Caco-2 (cell line): ENCODE data around the gene MARS1. TPM values are rescaled to one million over a fixed set of nuclear protein-coding genes. Genes with fewer than 3 reads are reported as not detected.
"Not testable (repeated sequence)": the region's sequence is repeated elsewhere in the genome, so short reads cannot be mapped to it uniquely, and the experiment has no call there.

Experiments
- BruUV-seq: library from RNA; stranded (reverse); fragments of 400-500 nt; replicated peaks from 2 replicates; lab custom pipeline; 2021; lab: Mats Ljungman, UMichigan
- CTCF ChIA-PET: fragments of 300-600 bp; sonication (Branson Sonifier 250); formaldehyde crosslinking; loops from one replicate; lab custom pipeline; 2022; ENCODE audit warnings: antibody characterized with exemption; lab: Charles Lee
- POLR2A ChIA-PET: fragments of 300-600 bp; sonication (Branson Sonifier 250); formaldehyde crosslinking; loops from one replicate; lab custom pipeline; 2022; ENCODE audit warnings: antibody characterized with exemption; lab: Charles Lee
- DNase-seq, 2 experiments: peaks; one replicate each; pipeline versions ENCODE4 v3.0.0 to v3.0.0-alpha.2; 2020 to 2022
- H3K27me3 ChIP-seq: replicated peaks from 2 replicates; pipeline ENCODE4 v1.6.0; 2011; ENCODE audit warnings: low read length; ENCODE audit not compliant: control insufficient read depth, insufficient read depth
- H3K36me3 ChIP-seq: 2 replicates; pipeline ENCODE4 v1.5.1; 2011; ENCODE audit warnings: low read length; ENCODE audit not compliant: control insufficient read depth, insufficient read depth
- H3K4me1 ChIP-seq: fragments of 250-450 bp; sonication (Bioruptor Pico); 2 replicates; pipeline ENCODE4 v1.5.1; 2020; ENCODE audit warnings: mild to moderate bottlenecking
- H3K4me3 ChIP-seq: 2 replicates; pipeline ENCODE4 v1.5.1; 2011; ENCODE audit warnings: low read depth, mild to moderate bottlenecking, control low read depth, low read length
- H3K9me3 ChIP-seq: fragments of 250-450 bp; sonication (Bioruptor Pico); 2 replicates; pipeline ENCODE4 v1.5.1; 2020; ENCODE audit warnings: mild to moderate bottlenecking, moderate library complexity
- H3K27ac Mint-ChIP-seq: one replicate; pipeline ENCODE4 v1.8.0; 2022; ENCODE audit warnings: mixed read lengths; ENCODE audit not compliant: unreplicated experiment
- H3K27me3 Mint-ChIP-seq: one replicate; pipeline ENCODE4 v1.8.0; 2022; ENCODE audit warnings: mixed read lengths; ENCODE audit not compliant: insufficient read depth, unreplicated experiment
- H3K36me3 Mint-ChIP-seq: one replicate; pipeline ENCODE4 v1.8.0; 2022; ENCODE audit warnings: mild to moderate bottlenecking, mixed read lengths; ENCODE audit not compliant: insufficient read depth, unreplicated experiment
- H3K4me1 Mint-ChIP-seq: one replicate; pipeline ENCODE4 v1.8.0; 2022; ENCODE audit warnings: low read depth, mixed read lengths; ENCODE audit not compliant: unreplicated experiment
- H3K4me3 Mint-ChIP-seq: one replicate; pipeline ENCODE4 v1.8.0; 2022; ENCODE audit warnings: mild to moderate bottlenecking, moderate library complexity, mixed read lengths; ENCODE audit not compliant: unreplicated experiment
- H3K9me3 Mint-ChIP-seq: one replicate; pipeline ENCODE4 v1.8.0; 2022; ENCODE audit warnings: mixed read lengths; ENCODE audit not compliant: unreplicated experiment
- intact Hi-C: fragments of 100-400 bp; cut with micrococcal nuclease; formaldehyde crosslinking; loops from one replicate; pipeline ENCODE4 v1.10.0; 2022; ENCODE audit not compliant: unreplicated experiment
- total RNA-seq: library from RNA; stranded (reverse); gene quantifications from 2 replicates; pipeline ENCODE4 v1.2.3, GENCODE V29; 2022
- TF ChIP-seq, protein P1 (sequence below), 2 experiments: fragments of 200-600 bp in 1 of 2; IDR thresholded peaks; 1 replicate in 1 of 2; 2 replicates in 1 of 2; pipeline versions ENCODE4 v1.5.1 to v1.8.0; 2011 to 2022; ENCODE audit warnings: antibody characterized with exemption in 1 of 2, control low read depth in 1 of 2, inconsistent platforms in 1 of 2, low read depth in 1 of 2, low read length in 1 of 2, mild to moderate bottlenecking in 1 of 2, moderate library complexity in 1 of 2; ENCODE audit not compliant: insufficient read depth in 1 of 2, severe bottlenecking in 1 of 2, unreplicated experiment in 1 of 2

MARS1 gene
- total RNA-seq, 1 experiment from 2014 or later: 583 TPM

DNA sequence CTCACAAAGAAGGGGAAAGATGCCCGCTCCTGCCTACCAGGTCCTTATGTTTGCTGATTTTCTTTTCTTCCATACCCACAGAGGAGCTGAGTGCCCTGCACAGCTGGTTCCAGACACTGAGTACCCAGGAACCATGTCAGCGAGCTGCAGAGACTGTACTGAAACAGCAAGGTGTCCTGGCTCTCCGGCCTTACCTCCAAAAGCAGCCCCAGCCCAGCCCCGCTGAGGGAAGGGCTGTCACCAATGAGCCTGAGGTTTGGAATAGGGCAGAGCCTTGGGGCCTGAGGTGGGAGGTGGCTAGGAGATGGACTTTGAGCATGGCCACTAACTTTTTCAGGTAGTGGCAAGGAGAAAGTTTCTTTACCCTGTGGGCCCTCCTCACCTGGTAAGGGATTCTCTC lies 2.3 kb downstream of the MARS1 start:
- intact Hi-C loops: no loop called here
- no peaks in the 10 kb centered on the region for H3K27me3 ChIP-seq
- peaks cover 6% of the 10 kb centered on the region for H3K36me3 ChIP-seq
- no TSS peak for BruUV-seq
- H3K27me3 Mint-ChIP-seq: no peaks in the 10 kb centered on the region
- POLR2A ChIA-PET: no interaction called here
- H3K36me3 Mint-ChIP-seq: peaks cover 60% of the 10 kb centered on the region
- 0 out of 2 replicates have a peak, but pooled peaks cover 7% of the 10 kb centered on the region for H3K4me1 ChIP-seq
- peaks cover 15% of the 10 kb centered on the region for H3K4me1 Mint-ChIP-seq
- no peaks in the 10 kb centered on the region for H3K9me3 ChIP-seq
- DNase-seq: no peak
- no peak overlapping the region for H3K27ac Mint-ChIP-seq
- TF ChIP-seq, protein P1, sequence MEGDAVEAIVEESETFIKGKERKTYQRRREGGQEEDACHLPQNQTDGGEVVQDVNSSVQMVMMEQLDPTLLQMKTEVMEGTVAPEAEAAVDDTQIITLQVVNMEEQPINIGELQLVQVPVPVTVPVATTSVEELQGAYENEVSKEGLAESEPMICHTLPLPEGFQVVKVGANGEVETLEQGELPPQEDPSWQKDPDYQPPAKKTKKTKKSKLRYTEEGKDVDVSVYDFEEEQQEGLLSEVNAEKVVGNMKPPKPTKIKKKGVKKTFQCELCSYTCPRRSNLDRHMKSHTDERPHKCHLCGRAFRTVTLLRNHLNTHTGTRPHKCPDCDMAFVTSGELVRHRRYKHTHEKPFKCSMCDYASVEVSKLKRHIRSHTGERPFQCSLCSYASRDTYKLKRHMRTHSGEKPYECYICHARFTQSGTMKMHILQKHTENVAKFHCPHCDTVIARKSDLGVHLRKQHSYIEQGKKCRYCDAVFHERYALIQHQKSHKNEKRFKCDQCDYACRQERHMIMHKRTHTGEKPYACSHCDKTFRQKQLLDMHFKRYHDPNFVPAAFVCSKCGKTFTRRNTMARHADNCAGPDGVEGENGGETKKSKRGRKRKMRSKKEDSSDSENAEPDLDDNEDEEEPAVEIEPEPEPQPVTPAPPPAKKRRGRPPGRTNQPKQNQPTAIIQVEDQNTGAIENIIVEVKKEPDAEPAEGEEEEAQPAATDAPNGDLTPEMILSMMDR (IDR thresholded peaks at IDR 0.05; ENCODE audit: insufficient read depth in 1 of 2, low read depth in 1 of 2, low read length in 1 of 2, severe bottlenecking in 1 of 2, unreplicated experiment in 1 of 2): no peak
- H3K4me3 ChIP-seq: no peak overlapping the region
- H3K9me3 Mint-ChIP-seq: no peaks in the 10 kb centered on the region
- CTCF ChIA-PET: interaction anchor here (1.0 kb wide), 1 partner anchor 183 kb away, joined by 3 read pairs; no protein-coding TSS in a partner anchor
- no peak overlapping the region for H3K4me3 Mint-ChIP-seq

DNA sequence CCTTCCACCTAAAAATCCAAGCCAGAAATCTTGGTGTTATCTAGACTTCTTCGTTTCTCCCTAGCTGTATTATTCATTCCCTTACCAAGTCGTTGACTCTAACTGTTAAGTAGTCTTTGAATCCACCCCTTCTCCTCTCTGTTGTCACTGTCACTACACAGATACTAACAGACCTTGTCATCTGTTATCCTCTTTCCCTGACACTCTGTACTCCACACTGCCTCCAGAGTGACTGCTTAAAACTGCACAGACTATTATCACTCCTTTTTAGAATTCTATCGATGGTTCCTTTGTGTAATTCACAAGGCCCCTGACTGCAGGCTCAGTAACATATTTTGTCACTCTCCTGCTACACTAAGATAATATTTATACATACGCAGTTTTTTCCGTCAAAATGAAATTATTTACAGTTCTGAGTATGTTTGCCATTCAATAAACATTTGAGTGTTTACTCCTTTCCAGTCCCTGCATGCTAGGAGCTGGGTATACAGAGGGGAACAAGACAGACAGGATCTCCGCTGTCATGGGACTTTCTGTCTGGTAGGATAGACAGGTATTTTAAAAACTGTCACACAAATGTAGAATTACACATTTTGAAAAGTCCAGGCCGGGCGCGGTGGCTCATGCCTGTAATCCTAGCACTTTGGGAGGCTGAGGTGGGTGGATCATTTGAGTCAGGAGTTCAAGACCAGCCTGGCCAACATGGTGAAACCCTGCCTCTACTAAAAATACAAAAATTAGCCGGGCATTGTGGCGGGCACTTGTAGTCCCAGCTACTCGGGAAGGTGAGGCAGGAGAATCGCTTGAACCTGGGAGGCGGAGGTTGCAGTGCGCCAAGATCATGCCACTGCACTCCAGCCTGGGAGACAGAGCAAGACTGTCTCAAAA lies 3.8 kb downstream of the MARS1 start:
- CTCF ChIA-PET: no interaction called here
- no peaks in the 10 kb centered on the region for H3K27me3 Mint-ChIP-seq
- H3K4me3 Mint-ChIP-seq: peak overlapping the region; percentile 17
- DNase-seq: no peak
- H3K4me1 ChIP-seq: 0 out of 2 replicates have a peak, but pooled peaks cover 7% of the 10 kb centered on the region
- BruUV-seq: no TSS peak
- no peaks in the 10 kb centered on the region for H3K9me3 ChIP-seq
- intact Hi-C loops: no loop called here
- TF ChIP-seq, protein P1 (IDR thresholded peaks at IDR 0.05; ENCODE audit: insufficient read depth in 1 of 2, low read depth in 1 of 2, low read length in 1 of 2, severe bottlenecking in 1 of 2, unreplicated experiment in 1 of 2): peak; percentile 16 to 34
- H3K36me3 Mint-ChIP-seq: peaks cover 75% of the 10 kb centered on the region
- H3K9me3 Mint-ChIP-seq: no peaks in the 10 kb centered on the region
- peak overlapping the region; percentile 55 for H3K27ac Mint-ChIP-seq
- peaks cover 15% of the 10 kb centered on the region for H3K4me1 Mint-ChIP-seq
- peaks cover 6% of the 10 kb centered on the region for H3K36me3 ChIP-seq
- no peaks in the 10 kb centered on the region for H3K27me3 ChIP-seq
- H3K4me3 ChIP-seq: no peak overlapping the region
- POLR2A ChIA-PET: no interaction called here

DNA sequence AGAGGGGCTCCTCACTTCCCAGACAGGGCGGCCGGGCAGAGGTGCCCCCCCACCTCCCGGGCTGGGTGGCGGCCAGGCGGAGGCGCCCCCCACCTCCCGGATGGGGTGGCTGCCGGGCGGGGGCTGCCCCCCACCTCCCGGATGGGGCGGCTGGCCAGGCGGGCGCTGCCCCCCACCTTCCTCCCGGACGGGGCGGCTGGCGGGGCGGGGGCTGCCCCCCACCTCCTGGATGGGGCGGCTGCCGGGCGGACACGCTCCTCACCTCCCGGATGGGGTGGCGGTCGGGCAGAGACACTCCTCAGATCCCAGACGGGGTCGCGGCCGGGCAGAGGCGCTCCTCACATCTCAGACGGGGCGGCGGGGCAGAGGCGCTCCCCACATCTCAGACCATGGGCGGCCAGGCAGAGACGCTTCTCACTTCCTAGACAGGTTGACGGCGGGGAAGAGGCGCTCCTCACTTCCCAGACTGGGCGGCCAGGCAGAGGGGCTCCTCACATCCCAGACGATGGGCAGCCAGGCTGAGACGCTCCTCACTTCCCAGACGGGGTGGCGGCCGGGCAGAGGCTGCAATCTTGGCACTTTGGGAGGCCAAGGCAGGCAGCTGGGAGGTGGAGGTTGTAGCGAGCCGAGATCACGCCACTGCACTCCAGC lies 7.3 kb downstream of the MARS1 start:
- H3K4me3 Mint-ChIP-seq, H3K27ac Mint-ChIP-seq, H3K27me3 ChIP-seq, POLR2A ChIA-PET, intact Hi-C loops, BruUV-seq, DNase-seq, CTCF ChIA-PET, H3K9me3 ChIP-seq, H3K9me3 Mint-ChIP-seq, H3K36me3 ChIP-seq, H3K4me3 ChIP-seq, H3K27me3 Mint-ChIP-seq, H3K4me1 ChIP-seq: not testable (repeated sequence)
- H3K36me3 Mint-ChIP-seq: peaks cover 89% of the 10 kb centered on the region
- peaks cover 17% of the 10 kb centered on the region for H3K4me1 Mint-ChIP-seq
